GM19099 (cell line): ENCODE measurements around the gene ANO4.

Experiments used
- POLR2A ChIP-seq: IDR thresholded peaks from 3 replicates; pipeline ENCODE4 v1.6.1; 2011; ENCODE audit warnings: low read depth; ENCODE audit not compliant: insufficient read length; ENCODE audit errors: extremely low read depth

Gene ANO4

GRCh38 chr12:101078536-101079285, 284.1 kb downstream of the ANO4 start:
- no peak for TF ChIP-seq POLR2A

- TF ChIP-seq POLR2A = no peak
Observed at GRCh38 chr12:101082706-101083105, 288.1 kb downstream of the ANO4 start.

GRCh38 chr12:101086490-101087135, 292.0 kb downstream of the ANO4 start:
- TF ChIP-seq POLR2A = no peak

GRCh38 chr12:101087920-101088319, 293.3 kb downstream of the ANO4 start:
- no peak for TF ChIP-seq POLR2A

- no peak for TF ChIP-seq POLR2A
Observed at GRCh38 chr12:101089271-101089670, 294.7 kb downstream of the ANO4 start.

GRCh38 chr12:101097829-101098580, 303.4 kb downstream of the ANO4 start:
- no peak for TF ChIP-seq POLR2A

GRCh38 chr12:101107032-101107763, 312.6 kb downstream of the ANO4 start:
- no peak for TF ChIP-seq POLR2A

GRCh38 chr12:101108130-101108529, 313.6 kb downstream of the ANO4 start:
- no peak for TF ChIP-seq POLR2A

GRCh38 chr12:101110866-101111265, 316.3 kb downstream of the ANO4 start:
- no peak for TF ChIP-seq POLR2A

- TF ChIP-seq POLR2A = no peak
Observed at GRCh38 chr12:101111441-101111840, 316.9 kb downstream of the ANO4 start.

- no peak for TF ChIP-seq POLR2A
Observed at GRCh38 chr12:101115326-101115725, 320.8 kb downstream of the ANO4 start.

GRCh38 chr12:101116911-101117310, 322.3 kb downstream of the ANO4 start:
- no peak for TF ChIP-seq POLR2A

- TF ChIP-seq POLR2A = no peak
Observed at GRCh38 chr12:101117842-101118241, 323.3 kb downstream of the ANO4 start.

- TF ChIP-seq POLR2A = no peak
Observed at GRCh38 chr12:101127521-101128219, 333.1 kb downstream of the ANO4 start.
